Medulla oblongata (tissue), 1 donor: ENCODE measurements around the gene COPE.

Experiments
- DNase-seq: peaks from one replicate; pipeline ENCODE4 v3.0.0-alpha.2; 2015; ENCODE audit errors: extremely low spot score

Gene COPE

GRCh38 chr19:18851673-18852325, 67.4 kb downstream of the COPE start:
- DNase-seq = no peak

GRCh38 chr19:18850471-18851375, 68.5 kb downstream of the COPE start:
- no peak for DNase-seq

- DNase-seq = no peak
Observed at GRCh38 chr19:18849838-18850400, 69.3 kb downstream of the COPE start.
